Mesodermal cell (in vitro differentiated cells): Measurements from ENCODE around the gene SLC18A3. TPM values are rescaled to one million over a fixed set of nuclear protein-coding genes. Genes with fewer than 3 reads are reported as not detected.
A peak's percentile ranks its signal among the peaks of the same experiment; 100 is the strongest.

Experiments
- H3K27ac ChIP-seq: 2 replicates; pipeline ENCODE4 v1.7.0; 2013; ENCODE audit warnings: mild to moderate bottlenecking, low read depth, low read length, moderate library complexity; ENCODE audit not compliant: severe bottlenecking
- H3K36me3 ChIP-seq: 2 replicates; pipeline ENCODE4 v1.7.1; 2013; ENCODE audit warnings: mild to moderate bottlenecking, low read length, moderate library complexity; ENCODE audit not compliant: control insufficient read depth, insufficient read depth
- H3K4me1 ChIP-seq: one replicate; pipeline ENCODE4 v1.7.1; 2013; ENCODE audit warnings: mild to moderate bottlenecking, low read length; ENCODE audit not compliant: insufficient read depth, control insufficient read depth, poor library complexity, severe bottlenecking
- H3K4me3 ChIP-seq: 2 replicates; pipeline ENCODE4 v1.7.0; 2013; ENCODE audit warnings: low read length, control low read depth, mild to moderate bottlenecking; ENCODE audit not compliant: insufficient read depth, poor library complexity, severe bottlenecking; ENCODE audit errors: extremely low read depth
- H3K9me3 ChIP-seq: 2 replicates; pipeline ENCODE4 v1.7.1; 2013; ENCODE audit warnings: mild to moderate bottlenecking, low read length, moderate library complexity; ENCODE audit not compliant: control insufficient read depth
- WGBS, 2 experiments: methylation state at CpG; one replicate each; pipeline ENCODE4 v1.1.5; 2013; ENCODE audit warnings: missing lambda C conversion rate in 2 of 2; ENCODE audit not compliant: insufficient coverage in 2 of 2; 5-methylcytosine and 5-hydroxymethylcytosine counted together
- polyA plus RNA-seq, 2 experiments: library from polyadenylated mRNA; stranded (reverse); fragments of 50-300 nt; gene quantifications; one replicate each; pipeline ENCODE4 v1.2.3, GENCODE V29; 2013

The SLC18A3 gene
- polyA plus RNA-seq (2013, experiment 1 of 2): 1.3 TPM
- polyA plus RNA-seq (2013, experiment 2 of 2): 1.1 TPM

GRCh38 chr10:49610114-49610457 is at the start of gene SLC18A3:
TSS of gene SLC18A3 (plus strand) at chr10:49610310. CDS start at chr10:49610741, 431 bp downstream.
- WGBS, 2 experiments: 0 to 1% methylated on average over 25 to 42 of the region's 43 CpGs
- Histone ChIP-seq H3K27ac (no peak within 1 kb of the TSS), H3K4me3 (peak within 1 kb of the TSS; percentile 30), H3K9me3 (no peaks in the 10 kb centered on the region), H3K4me1 (no peaks in the 10 kb centered on the region), H3K36me3 (no peaks in the 10 kb centered on the region)

- 67 to 90% methylated on average over 2 of the region's 2 CpGs for WGBS, 2 experiments
Measured at GRCh38 chr10:49560526-49560925, 49.6 kb upstream of the SLC18A3 start.

GRCh38 chr10:49562893-49563292 is 47.2 kb upstream of the SLC18A3 start:
- no peaks in the 10 kb centered on the region for H3K36me3 ChIP-seq
- H3K4me3 ChIP-seq: no peak overlapping the region
- peaks cover 30% of the 10 kb centered on the region for H3K4me1 ChIP-seq
- no peak overlapping the region for H3K27ac ChIP-seq
- no peaks in the 10 kb centered on the region for H3K9me3 ChIP-seq
- WGBS, 2 experiments: 83% methylated on average over 1 of the region's 1 CpG; no CpG with 5 or more reads in 1 of the 2 experiments

More at GRCh38 chr10:49560526-49560925, 49.6 kb upstream of the SLC18A3 start:
- no peak overlapping the region for H3K27ac ChIP-seq
- no peaks in the 10 kb centered on the region for H3K36me3 ChIP-seq
- peaks cover 4% of the 10 kb centered on the region for H3K9me3 ChIP-seq
- peaks cover 30% of the 10 kb centered on the region for H3K4me1 ChIP-seq
- no peak overlapping the region for H3K4me3 ChIP-seq

GRCh38 chr10:49564461-49565009 is 45.6 kb upstream of the SLC18A3 start:
- 88 to 95% methylated on average over 3 of the region's 4 CpGs for WGBS, 2 experiments
- Histone ChIP-seq H3K27ac (no peak overlapping the region), H3K36me3 (no peaks in the 10 kb centered on the region), H3K4me1 (peaks cover 27% of the 10 kb centered on the region), H3K4me3 (no peak overlapping the region), H3K9me3 (peaks cover 5% of the 10 kb centered on the region)

GRCh38 chr10:49567810-49568209 is 42.3 kb upstream of the SLC18A3 start:
- Histone ChIP-seq H3K4me3 (no peak overlapping the region), H3K27ac (no peak overlapping the region), H3K4me1 (peaks cover 2% of the 10 kb centered on the region), H3K9me3 (peaks cover 7% of the 10 kb centered on the region), H3K36me3 (no peaks in the 10 kb centered on the region)
- WGBS, 2 experiments: 100% methylated on average over 1 of the region's 1 CpG; no CpG with 5 or more reads in 1 of the 2 experiments

- H3K27ac ChIP-seq: no peak overlapping the region
- WGBS, 2 experiments: 83 to 86% methylated on average over 1 of the region's 2 CpGs
- H3K9me3 ChIP-seq: peaks cover 7% of the 10 kb centered on the region
- H3K4me3 ChIP-seq: no peak overlapping the region
- H3K36me3 ChIP-seq: no peaks in the 10 kb centered on the region
- H3K4me1 ChIP-seq: no peaks in the 10 kb centered on the region
Measured at GRCh38 chr10:49568235-49568634, 41.9 kb upstream of the SLC18A3 start.

GRCh38 chr10:49569031-49569631 is 41.0 kb upstream of the SLC18A3 start:
- Histone ChIP-seq H3K9me3 (peaks cover 7% of the 10 kb centered on the region), H3K4me3 (no peak overlapping the region), H3K27ac (no peak overlapping the region), H3K4me1 (no peaks in the 10 kb centered on the region), H3K36me3 (no peaks in the 10 kb centered on the region)
- 88% methylated on average over 1 of the region's 3 CpGs; no CpG with 5 or more reads in 1 of the 2 experiments for WGBS, 2 experiments

GRCh38 chr10:49571388-49571787 is 38.7 kb upstream of the SLC18A3 start:
- Histone ChIP-seq H3K9me3 (peaks cover 7% of the 10 kb centered on the region), H3K27ac (no peak overlapping the region), H3K4me1 (no peaks in the 10 kb centered on the region), H3K4me3 (no peak overlapping the region), H3K36me3 (no peaks in the 10 kb centered on the region)
- WGBS, 2 experiments: 100% methylated on average over 1 of the region's 2 CpGs; no CpG with 5 or more reads in 1 of the 2 experiments

- Histone ChIP-seq H3K4me1 (no peaks in the 10 kb centered on the region), H3K9me3 (peaks cover 7% of the 10 kb centered on the region), H3K36me3 (no peaks in the 10 kb centered on the region), H3K4me3 (no peak overlapping the region), H3K27ac (no peak overlapping the region)
- 88 to 91% methylated on average over 7 of the region's 9 CpGs for WGBS, 2 experiments
Measured at GRCh38 chr10:49572594-49573114, 37.5 kb upstream of the SLC18A3 start.

GRCh38 chr10:49575489-49576072 is 34.5 kb upstream of the SLC18A3 start:
- Histone ChIP-seq H3K4me1 (no peaks in the 10 kb centered on the region), H3K36me3 (no peaks in the 10 kb centered on the region), H3K4me3 (no peak overlapping the region), H3K27ac (no peak overlapping the region), H3K9me3 (no peaks in the 10 kb centered on the region)
- WGBS, 2 experiments: 83 to 89% methylated on average over 10 to 11 of the region's 11 CpGs
